ENCODE data around the gene ASF1A. TPM values are rescaled to one million over a fixed set of nuclear protein-coding genes. Genes with fewer than 3 reads are reported as not detected.

ASF1A gene
- total RNA-seq, 1 experiment from 2014 or later, result 69.6 TPM

DNA sequence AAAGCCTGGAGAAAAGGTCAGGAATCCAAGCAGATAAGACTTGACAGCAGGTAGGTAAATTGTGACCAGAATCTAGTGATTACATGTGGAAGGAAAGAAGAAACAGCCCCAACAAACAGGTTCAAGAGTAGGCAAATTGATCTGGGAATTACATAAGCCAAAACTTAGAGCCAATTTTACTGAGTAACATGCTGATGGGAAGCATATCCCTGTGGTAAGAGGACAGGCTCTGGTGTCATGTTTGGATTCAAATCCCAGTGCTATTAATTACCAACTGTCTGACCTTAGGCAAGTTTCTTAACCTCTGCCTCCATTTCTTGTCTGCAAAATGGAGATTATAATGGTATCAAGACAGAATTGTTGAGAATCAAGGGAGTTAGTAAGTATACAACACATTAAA lies 20.6 kb downstream of the ASF1A start:
- BruUV-seq (replicated peaks), result no TSS peak
- no peak for DNase-seq (ENCODE audit: low spot score)
- Histone ChIP-seq H3K27ac (ENCODE audit: low read depth, low read length, poor library complexity, severe bottlenecking) (no peak overlapping the region), H3K27me3 (replicated peaks; ENCODE audit: insufficient read depth, low read depth, low read length, poor library complexity) (no peaks in the 10 kb centered on the region), H3K9me3 (ENCODE audit: low read depth, low read length, poor library complexity, severe bottlenecking) (no peaks in the 10 kb centered on the region), H3K4me3 (ENCODE audit: low read depth, low read length, poor library complexity, severe bottlenecking) (no peak overlapping the region), H3K4me1 (ENCODE audit: insufficient read depth, low read length, poor library complexity, severe bottlenecking) (no peaks in the 10 kb centered on the region), H3K36me3 (ENCODE audit: insufficient read depth, low read length, poor library complexity, severe bottlenecking) (peaks cover 59% of the 10 kb centered on the region)
- intact Hi-C loops (cut with micrococcal nuclease; ENCODE audit: unreplicated experiment), result no loop called here
- no peak for TF ChIP-seq EZH2 (IDR thresholded peaks at IDR 0.05; ENCODE audit: borderline replicate concordance, low read depth, low read length, poor library complexity, severe bottlenecking)
- TF ChIP-seq, protein P1, sequence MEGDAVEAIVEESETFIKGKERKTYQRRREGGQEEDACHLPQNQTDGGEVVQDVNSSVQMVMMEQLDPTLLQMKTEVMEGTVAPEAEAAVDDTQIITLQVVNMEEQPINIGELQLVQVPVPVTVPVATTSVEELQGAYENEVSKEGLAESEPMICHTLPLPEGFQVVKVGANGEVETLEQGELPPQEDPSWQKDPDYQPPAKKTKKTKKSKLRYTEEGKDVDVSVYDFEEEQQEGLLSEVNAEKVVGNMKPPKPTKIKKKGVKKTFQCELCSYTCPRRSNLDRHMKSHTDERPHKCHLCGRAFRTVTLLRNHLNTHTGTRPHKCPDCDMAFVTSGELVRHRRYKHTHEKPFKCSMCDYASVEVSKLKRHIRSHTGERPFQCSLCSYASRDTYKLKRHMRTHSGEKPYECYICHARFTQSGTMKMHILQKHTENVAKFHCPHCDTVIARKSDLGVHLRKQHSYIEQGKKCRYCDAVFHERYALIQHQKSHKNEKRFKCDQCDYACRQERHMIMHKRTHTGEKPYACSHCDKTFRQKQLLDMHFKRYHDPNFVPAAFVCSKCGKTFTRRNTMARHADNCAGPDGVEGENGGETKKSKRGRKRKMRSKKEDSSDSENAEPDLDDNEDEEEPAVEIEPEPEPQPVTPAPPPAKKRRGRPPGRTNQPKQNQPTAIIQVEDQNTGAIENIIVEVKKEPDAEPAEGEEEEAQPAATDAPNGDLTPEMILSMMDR (conservative IDR thresholded peaks at IDR 0.05; ENCODE audit: low read depth, low read length), result no peak
- ChIA-PET CTCF (no interaction called here), POLR2A (ENCODE audit: low non-redundant PET) (no interaction called here)

DNA sequence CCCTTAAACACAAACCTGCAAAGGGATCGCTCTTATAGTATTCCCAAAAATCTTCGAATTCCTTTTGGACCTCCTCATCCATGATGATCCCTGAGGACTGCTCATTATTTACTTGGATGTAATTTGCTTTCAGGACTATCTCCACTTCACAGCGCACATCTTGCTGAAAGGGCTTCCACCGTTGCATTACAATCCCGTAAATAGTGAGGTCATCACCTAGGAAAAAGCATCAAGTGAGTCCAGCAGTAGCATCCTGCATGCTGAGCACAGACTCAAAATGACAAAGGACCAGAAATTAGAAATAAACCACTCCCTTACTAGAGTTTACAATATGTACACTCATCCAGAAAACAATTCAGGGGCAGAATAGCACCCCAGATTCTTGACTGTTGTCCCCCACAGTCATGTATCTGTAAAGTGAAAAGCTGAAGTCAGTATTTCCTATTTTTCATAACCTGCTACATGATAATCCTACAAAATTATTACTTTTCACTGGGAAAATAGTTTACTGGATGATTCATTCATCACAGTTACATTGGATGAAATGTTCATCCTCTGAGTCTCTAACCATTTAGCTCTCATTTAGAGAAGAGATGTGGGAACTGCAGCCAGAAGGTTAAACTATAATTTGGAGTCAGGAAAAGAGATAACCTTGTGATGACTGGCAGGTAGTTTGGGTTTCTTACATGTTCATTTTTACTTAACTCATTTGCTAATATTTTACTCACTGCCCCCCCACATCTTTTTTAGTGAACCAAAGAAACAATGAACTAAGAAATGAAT lies 23.8 kb downstream of the ASF1A start:
- DNase-seq (ENCODE audit: low spot score), result no peak
- POLR2A ChIA-PET (ENCODE audit: low non-redundant PET), result no interaction called here
- peaks cover 42% of the 10 kb centered on the region for H3K36me3 ChIP-seq (ENCODE audit: insufficient read depth, low read length, poor library complexity, severe bottlenecking)

DNA sequence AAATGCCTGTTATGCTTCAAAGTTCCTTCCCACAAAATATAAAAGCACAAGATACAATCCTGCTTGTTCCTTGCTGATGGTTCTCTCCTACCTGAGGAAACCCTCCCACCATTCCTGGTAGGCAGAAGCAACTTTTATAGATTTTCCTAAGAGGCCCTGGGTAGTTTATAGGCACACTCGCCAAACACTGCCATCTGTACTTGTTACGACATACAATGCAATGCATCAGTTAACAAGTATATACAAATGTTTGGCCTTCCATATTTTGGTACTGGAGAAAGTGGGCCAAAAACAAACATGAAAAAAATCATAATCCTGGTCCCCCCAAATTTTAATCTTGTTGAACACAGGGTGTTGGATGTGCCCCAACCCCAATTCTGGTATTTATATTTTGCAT lies 24.4 kb downstream of the ASF1A start:
- Histone ChIP-seq H3K27me3 (replicated peaks; ENCODE audit: insufficient read depth, low read depth, low read length, poor library complexity) (no peaks in the 10 kb centered on the region), H3K9me3 (ENCODE audit: low read depth, low read length, poor library complexity, severe bottlenecking) (no peaks in the 10 kb centered on the region), H3K4me3 (ENCODE audit: low read depth, low read length, poor library complexity, severe bottlenecking) (no peak overlapping the region), H3K36me3 (ENCODE audit: insufficient read depth, low read length, poor library complexity, severe bottlenecking) (peaks cover 38% of the 10 kb centered on the region), H3K4me1 (ENCODE audit: insufficient read depth, low read length, poor library complexity, severe bottlenecking) (no peaks in the 10 kb centered on the region), H3K27ac (ENCODE audit: low read depth, low read length, poor library complexity, severe bottlenecking) (no peak overlapping the region)
- CTCF ChIA-PET, result no interaction called here
- no peak for DNase-seq (ENCODE audit: low spot score)
- intact Hi-C loops (cut with micrococcal nuclease; ENCODE audit: unreplicated experiment), result no loop called here
- POLR2A ChIA-PET (ENCODE audit: low non-redundant PET), result no interaction called here
- TF ChIP-seq EZH2 (IDR thresholded peaks at IDR 0.05; ENCODE audit: borderline replicate concordance, low read depth, low read length, poor library complexity, severe bottlenecking), result no peak
- TF ChIP-seq, protein P1 (conservative IDR thresholded peaks at IDR 0.05; ENCODE audit: low read depth, low read length), result no peak
- no TSS peak for BruUV-seq (replicated peaks)

More for the DNA sequence above, 23.8 kb downstream of the ASF1A start:
- no TSS peak for BruUV-seq (replicated peaks)
- no peak overlapping the region for H3K4me3 ChIP-seq (ENCODE audit: low read depth, low read length, poor library complexity, severe bottlenecking)
- no peaks in the 10 kb centered on the region for H3K4me1 ChIP-seq (ENCODE audit: insufficient read depth, low read length, poor library complexity, severe bottlenecking)
- TF ChIP-seq, protein P1 (conservative IDR thresholded peaks at IDR 0.05; ENCODE audit: low read depth, low read length), result no peak
- TF ChIP-seq EZH2 (IDR thresholded peaks at IDR 0.05; ENCODE audit: borderline replicate concordance, low read depth, low read length, poor library complexity, severe bottlenecking), result no peak
- no peak overlapping the region for H3K27ac ChIP-seq (ENCODE audit: low read depth, low read length, poor library complexity, severe bottlenecking)
- CTCF ChIA-PET, result no interaction called here
- H3K9me3 ChIP-seq (ENCODE audit: low read depth, low read length, poor library complexity, severe bottlenecking), result no peaks in the 10 kb centered on the region
- H3K27me3 ChIP-seq (replicated peaks; ENCODE audit: insufficient read depth, low read depth, low read length, poor library complexity), result no peaks in the 10 kb centered on the region
- intact Hi-C loops (cut with micrococcal nuclease; ENCODE audit: unreplicated experiment), result no loop called here
